Loucy (cell line): ENCODE data around the gene NUTM2F.

Experiments
- H2AFZ ChIP-seq: fragments of 200-600 bp; sonication (generic); 2 replicates; pipeline ENCODE4 v1.6.0; 2016; ENCODE audit warnings: antibody characterized with exemption, mild to moderate bottlenecking, low read length, moderate library complexity
- H3F3A ChIP-seq: fragments of 200-600 bp; 2 replicates; pipeline ENCODE4 v1.6.0; 2016; ENCODE audit warnings: antibody characterized with exemption, low read depth, mild to moderate bottlenecking
- H3K27me3 ChIP-seq: fragments of 200-600 bp; sonication (generic); 2 replicates; pipeline ENCODE4 v1.6.1; 2014; ENCODE audit warnings: low read length, mild to moderate bottlenecking; ENCODE audit not compliant: insufficient read depth, poor library complexity, severe bottlenecking
- H3K36me3 ChIP-seq: fragments of 200-600 bp; sonication (generic); 2 replicates; pipeline ENCODE4 v1.6.1; 2016; ENCODE audit warnings: low read length; ENCODE audit not compliant: insufficient read depth
- H3K4me1 ChIP-seq: fragments of 200-600 bp; sonication (generic); 2 replicates; pipeline ENCODE4 v1.5.1; 2014; ENCODE audit warnings: low read length, mild to moderate bottlenecking; ENCODE audit not compliant: insufficient read depth, poor library complexity, severe bottlenecking
- H3K4me2 ChIP-seq: fragments of 200-600 bp; sonication (generic); 2 replicates; pipeline ENCODE4 v1.6.0; 2014; ENCODE audit warnings: antibody characterized with exemption, low read length, low read depth, mild to moderate bottlenecking; ENCODE audit not compliant: poor library complexity, severe bottlenecking
- H3K4me3 ChIP-seq: fragments of 200-600 bp; sonication (generic); 2 replicates; pipeline ENCODE4 v1.5.1; 2014; ENCODE audit warnings: low read length, mild to moderate bottlenecking, mixed read lengths; ENCODE audit not compliant: poor library complexity, severe bottlenecking
- H3K79me2 ChIP-seq: fragments of 200-600 bp; sonication (generic); 2 replicates; pipeline ENCODE4 v1.6.1; 2014; ENCODE audit warnings: low read length; ENCODE audit not compliant: insufficient read depth
- H3K9ac ChIP-seq: fragments of 200-600 bp; sonication (generic); 2 replicates; pipeline ENCODE4 v1.6.0; 2014; ENCODE audit warnings: mild to moderate bottlenecking, low read depth, low read length, moderate library complexity; ENCODE audit not compliant: poor library complexity, severe bottlenecking
- H3K9me2 ChIP-seq: fragments of 200-600 bp; sonication (generic); replicated peaks from 2 replicates; pipeline ENCODE4 v1.6.1; 2016; ENCODE audit warnings: low read depth, low read length, mixed read lengths
- H3K9me3 ChIP-seq: fragments of 200-600 bp; sonication (generic); 2 replicates; pipeline ENCODE4 v1.6.1; 2014; ENCODE audit warnings: mild to moderate bottlenecking, antibody characterized with exemption, low read length, low read depth; ENCODE audit not compliant: insufficient read depth
- H4K20me1 ChIP-seq: fragments of 200-600 bp; sonication (generic); 2 replicates; pipeline ENCODE4 v1.6.0; 2014; ENCODE audit warnings: antibody characterized with exemption, low read length, mild to moderate bottlenecking; ENCODE audit not compliant: insufficient read depth, poor library complexity, severe bottlenecking
- CTCF ChIP-seq: fragments of 200-600 bp; sonication (generic); conservative IDR thresholded peaks from 2 replicates; pipeline ENCODE4 v1.5.1; 2014; ENCODE audit warnings: mild to moderate bottlenecking, antibody characterized with exemption, low read length
- EZH2phosphoT487 ChIP-seq: fragments of 200-600 bp; IDR thresholded peaks from 2 replicates; pipeline ENCODE4 v1.6.1; 2018; ENCODE audit warnings: antibody characterized with exemption, mild to moderate bottlenecking, moderate library complexity, borderline replicate concordance

Gene NUTM2F

GRCh38 chr9:94300470-94301301 is 27.8 kb downstream of the NUTM2F start:
- no peak for TF ChIP-seq EZH2phosphoT487
- no peak for TF ChIP-seq CTCF
- no peak overlapping the region for H3K4me3 ChIP-seq
- H3K36me3 ChIP-seq: no peaks in the 10 kb centered on the region
- no peak overlapping the region for H2AFZ ChIP-seq
- no peaks in the 10 kb centered on the region for H3K9me3 ChIP-seq
- no peaks in the 10 kb centered on the region for H3K79me2 ChIP-seq
- no peak overlapping the region for H3K9ac ChIP-seq
- no peaks in the 10 kb centered on the region for H3K9me2 ChIP-seq
- H4K20me1 ChIP-seq: no peaks in the 10 kb centered on the region
- H3F3A ChIP-seq: no peaks in the 10 kb centered on the region
- no peaks in the 10 kb centered on the region for H3K27me3 ChIP-seq
- no peaks in the 10 kb centered on the region for H3K4me1 ChIP-seq
- no peak overlapping the region for H3K4me2 ChIP-seq

GRCh38 chr9:94298949-94299599 is 29.4 kb downstream of the NUTM2F start:
- Histone ChIP-seq H4K20me1 (no peaks in the 10 kb centered on the region), H3K9me2 (no peaks in the 10 kb centered on the region), H3K27me3 (no peaks in the 10 kb centered on the region), H3K9ac (no peak overlapping the region), H2AFZ (no peak overlapping the region), H3F3A (no peaks in the 10 kb centered on the region), H3K4me2 (no peak overlapping the region), H3K4me3 (no peak overlapping the region), H3K4me1 (no peaks in the 10 kb centered on the region), H3K79me2 (no peaks in the 10 kb centered on the region), H3K36me3 (peaks cover 3% of the 10 kb centered on the region; the same call in 1 of the 2 replicates), H3K9me3 (no peaks in the 10 kb centered on the region)
- TF ChIP-seq CTCF: no peak
- no peak for TF ChIP-seq EZH2phosphoT487

DNA sequence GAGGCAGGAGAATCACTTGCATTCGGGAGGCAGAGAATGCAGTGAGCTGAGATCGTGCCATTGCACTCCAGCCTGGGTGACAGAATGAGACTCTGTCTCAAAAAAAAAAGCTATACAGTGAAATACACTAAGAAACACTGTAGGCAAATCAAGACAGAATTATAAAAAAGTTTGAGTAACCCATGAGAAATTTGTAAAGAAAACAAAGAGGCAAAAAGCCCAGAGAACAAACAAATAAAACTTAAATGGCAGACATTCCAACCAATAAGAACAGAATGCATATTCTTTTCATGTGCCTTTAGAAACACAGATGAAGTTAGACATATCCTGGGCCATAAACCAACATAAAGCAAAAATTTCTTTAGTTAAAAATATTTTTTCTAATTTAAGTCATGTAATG is 38.8 kb downstream of the NUTM2F start:
- no peak overlapping the region for H3K9ac ChIP-seq
- H3F3A ChIP-seq: no peaks in the 10 kb centered on the region
- no peak overlapping the region for H3K4me3 ChIP-seq
- H3K36me3 ChIP-seq: peaks cover 22% of the 10 kb centered on the region; the same call in 1 of the 2 replicates
- H2AFZ ChIP-seq: no peak overlapping the region
- no peak overlapping the region for H3K4me2 ChIP-seq
- peaks cover 3% of the 10 kb centered on the region; the same call in 1 of the 2 replicates for H3K9me3 ChIP-seq
- H3K27me3 ChIP-seq: no peaks in the 10 kb centered on the region
- H3K79me2 ChIP-seq: no peaks in the 10 kb centered on the region
- H3K4me1 ChIP-seq: no peaks in the 10 kb centered on the region
- H4K20me1 ChIP-seq: no peaks in the 10 kb centered on the region
- no peaks in the 10 kb centered on the region for H3K9me2 ChIP-seq
- no peak for TF ChIP-seq CTCF
- no peak for TF ChIP-seq EZH2phosphoT487
